Esophagus squamous epithelium (tissue), 4 donors: Measurements from ENCODE around the gene TADA2B.

Source experiments
- POLR2A ChIP-seq, 4 donors: fragments of 450-650 bp; IDR thresholded peaks; one replicate each; pipeline ENCODE4 v1.6.1; 2017; ENCODE audit warnings: antibody characterized with exemption in 4 of 4, mild to moderate bottlenecking in 4 of 4, moderate library complexity in 3 of 4
- TF ChIP-seq, protein P1 (sequence below), 6 experiments: fragments of 450-650 bp in 4 of 6; fragments of 200-600 bp in 2 of 6; sonication (generic) in 2 of 6; IDR thresholded peaks; one replicate each; pipeline ENCODE4 v1.5.1; 2016 to 2019; ENCODE audit warnings: antibody characterized with exemption in 6 of 6, mild to moderate bottlenecking in 4 of 6, moderate library complexity in 4 of 6

GRCh38 chr4:7020856-7021255 is 22.3 kb upstream of the TADA2B start:
- no peak for TF ChIP-seq POLR2A (IDR thresholded peaks at IDR 0.05)
- TF ChIP-seq, protein P1, sequence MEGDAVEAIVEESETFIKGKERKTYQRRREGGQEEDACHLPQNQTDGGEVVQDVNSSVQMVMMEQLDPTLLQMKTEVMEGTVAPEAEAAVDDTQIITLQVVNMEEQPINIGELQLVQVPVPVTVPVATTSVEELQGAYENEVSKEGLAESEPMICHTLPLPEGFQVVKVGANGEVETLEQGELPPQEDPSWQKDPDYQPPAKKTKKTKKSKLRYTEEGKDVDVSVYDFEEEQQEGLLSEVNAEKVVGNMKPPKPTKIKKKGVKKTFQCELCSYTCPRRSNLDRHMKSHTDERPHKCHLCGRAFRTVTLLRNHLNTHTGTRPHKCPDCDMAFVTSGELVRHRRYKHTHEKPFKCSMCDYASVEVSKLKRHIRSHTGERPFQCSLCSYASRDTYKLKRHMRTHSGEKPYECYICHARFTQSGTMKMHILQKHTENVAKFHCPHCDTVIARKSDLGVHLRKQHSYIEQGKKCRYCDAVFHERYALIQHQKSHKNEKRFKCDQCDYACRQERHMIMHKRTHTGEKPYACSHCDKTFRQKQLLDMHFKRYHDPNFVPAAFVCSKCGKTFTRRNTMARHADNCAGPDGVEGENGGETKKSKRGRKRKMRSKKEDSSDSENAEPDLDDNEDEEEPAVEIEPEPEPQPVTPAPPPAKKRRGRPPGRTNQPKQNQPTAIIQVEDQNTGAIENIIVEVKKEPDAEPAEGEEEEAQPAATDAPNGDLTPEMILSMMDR (IDR thresholded peaks at IDR 0.05) = no peak
